Measurements from ENCODE around the gene NEK7. TPM values are rescaled to one million over a fixed set of nuclear protein-coding genes. Genes with fewer than 3 reads are reported as not detected.

The NEK7 gene
- total and polyA plus RNA-seq, 9 of the 15 experiments (the other 6 are each of a cell fraction or from before 2014, with no cell fraction given) = 8.5 to 37.3 (median 27.7) TPM

GRCh38 chr1:198156745-198157240 is at the start of gene NEK7 (continued):
- TF ChIP-seq PATZ1 (CRISPR knock-in tag; IDR thresholded peaks at IDR 0.05; ENCODE audit: borderline replicate concordance) (no peak; the same call in 1 of the 2 replicates), THRAP3 (IDR thresholded peaks at IDR 0.05; ENCODE audit: borderline replicate concordance) (no peak), ZNF551 (CRISPR knock-in tag; IDR thresholded peaks at IDR 0.05) (no peak), ZNF449 (CRISPR knock-in tag; IDR thresholded peaks at IDR 0.05) (no peak), NCOA1 (IDR thresholded peaks at IDR 0.05; ENCODE audit: low read depth) (no peak), ELF4 (CRISPR knock-in tag; IDR thresholded peaks at IDR 0.05) (no peak), RNF2 (IDR thresholded peaks at IDR 0.05) (peak; percentile 32; the same call in 1 of the 2 replicates), FOXJ3 (CRISPR knock-in tag; IDR thresholded peaks at IDR 0.05) (no peak), RAD21 (CRISPR knock-in tag; conservative IDR thresholded peaks at IDR 0.05 in 1 of 2, IDR thresholded peaks at IDR 0.05 in 1 of 2) (peak in 1 of 2 experiments; percentile 22; a peak in 2 of 4 replicates), U2AF2 (optimal IDR thresholded peaks at IDR 0.05; ENCODE audit: low read depth, low read length) (no peak), HNRNPLL (IDR thresholded peaks at IDR 0.05; ENCODE audit: low read depth, low read length, poor library complexity, severe bottlenecking) (peak; percentile 67), ZNF212 (CRISPR knock-in tag; IDR thresholded peaks at IDR 0.05) (no peak), ZNF740 (CRISPR knock-in tag; IDR thresholded peaks at IDR 0.05) (no peak), ZNF740 (tag; IDR thresholded peaks at IDR 0.05) (no peak), C11orf30 (IDR thresholded peaks at IDR 0.05; ENCODE audit: low read depth) (no peak), GATAD2B (IDR thresholded peaks at IDR 0.05; ENCODE audit: borderline replicate concordance) (peak; percentile 86), ZSCAN32 (CRISPR knock-in tag; IDR thresholded peaks at IDR 0.05) (no peak), ILK (tag; IDR thresholded peaks at IDR 0.05; ENCODE audit: borderline replicate concordance, low read depth) (no peak), BCL6 (CRISPR knock-in tag; IDR thresholded peaks at IDR 0.05) (no peak), BCLAF1 (IDR thresholded peaks at IDR 0.05; ENCODE audit: borderline replicate concordance in 1 of 2, control insufficient read depth in 1 of 2, low read depth in 2 of 2, low read length in 1 of 2) (0 out of 4 replicates have a peak, but pooled peaks of 1 of the 2 experiments have one; percentile 58), SMC3 (conservative IDR thresholded peaks at IDR 0.05; ENCODE audit: insufficient read depth, low read depth, low read length) (no peak)
